GM06990 (cell line): ENCODE measurements around the gene FBXL12.
A peak's percentile ranks its signal among the peaks of the same experiment; 100 is the strongest.
"Not testable (repeated sequence)": the region's sequence is repeated elsewhere in the genome, so short reads cannot be mapped to it uniquely, and the experiment has no call there.

Source experiments
- DNase-seq: peaks from one replicate; pipeline ENCODE4 v3.0.0-alpha.2; 2011; ENCODE audit not compliant: insufficient read length; ENCODE audit errors: extremely low read depth
- H3K27me3 ChIP-seq: replicated peaks from 2 replicates; pipeline ENCODE4 v1.6.0; 2011; ENCODE audit warnings: low read length; ENCODE audit not compliant: control insufficient read depth, insufficient read depth
- H3K36me3 ChIP-seq: 2 replicates; pipeline ENCODE4 v1.5.1; 2011; ENCODE audit warnings: low read length; ENCODE audit not compliant: control insufficient read depth, insufficient read depth
- H3K4me3 ChIP-seq: replicated peaks from 2 replicates; pipeline ENCODE4 v1.5.1; 2011; ENCODE audit warnings: low read depth, mild to moderate bottlenecking, control low read depth, low read length
- TF ChIP-seq, protein P1 (sequence below): IDR thresholded peaks from 2 replicates; pipeline ENCODE4 v1.5.1; 2011; ENCODE audit warnings: low read length, control low read depth, mild to moderate bottlenecking, inconsistent platforms; ENCODE audit not compliant: insufficient read depth, poor library complexity, severe bottlenecking

FBXL12 gene

GRCh38 chr19:9789066-9789465 is 29.8 kb downstream of the FBXL12 start:
- DNase-seq = no peak
- H3K27me3 ChIP-seq = no peaks in the 10 kb centered on the region
- no peaks in the 10 kb centered on the region for H3K36me3 ChIP-seq
- no peak overlapping the region for H3K4me3 ChIP-seq
- TF ChIP-seq, protein P1, sequence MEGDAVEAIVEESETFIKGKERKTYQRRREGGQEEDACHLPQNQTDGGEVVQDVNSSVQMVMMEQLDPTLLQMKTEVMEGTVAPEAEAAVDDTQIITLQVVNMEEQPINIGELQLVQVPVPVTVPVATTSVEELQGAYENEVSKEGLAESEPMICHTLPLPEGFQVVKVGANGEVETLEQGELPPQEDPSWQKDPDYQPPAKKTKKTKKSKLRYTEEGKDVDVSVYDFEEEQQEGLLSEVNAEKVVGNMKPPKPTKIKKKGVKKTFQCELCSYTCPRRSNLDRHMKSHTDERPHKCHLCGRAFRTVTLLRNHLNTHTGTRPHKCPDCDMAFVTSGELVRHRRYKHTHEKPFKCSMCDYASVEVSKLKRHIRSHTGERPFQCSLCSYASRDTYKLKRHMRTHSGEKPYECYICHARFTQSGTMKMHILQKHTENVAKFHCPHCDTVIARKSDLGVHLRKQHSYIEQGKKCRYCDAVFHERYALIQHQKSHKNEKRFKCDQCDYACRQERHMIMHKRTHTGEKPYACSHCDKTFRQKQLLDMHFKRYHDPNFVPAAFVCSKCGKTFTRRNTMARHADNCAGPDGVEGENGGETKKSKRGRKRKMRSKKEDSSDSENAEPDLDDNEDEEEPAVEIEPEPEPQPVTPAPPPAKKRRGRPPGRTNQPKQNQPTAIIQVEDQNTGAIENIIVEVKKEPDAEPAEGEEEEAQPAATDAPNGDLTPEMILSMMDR = no peak

GRCh38 chr19:9788604-9789003 is 30.3 kb downstream of the FBXL12 start:
- not testable (repeated sequence) for H3K27me3 ChIP-seq, DNase-seq, H3K36me3 ChIP-seq

DNA sequence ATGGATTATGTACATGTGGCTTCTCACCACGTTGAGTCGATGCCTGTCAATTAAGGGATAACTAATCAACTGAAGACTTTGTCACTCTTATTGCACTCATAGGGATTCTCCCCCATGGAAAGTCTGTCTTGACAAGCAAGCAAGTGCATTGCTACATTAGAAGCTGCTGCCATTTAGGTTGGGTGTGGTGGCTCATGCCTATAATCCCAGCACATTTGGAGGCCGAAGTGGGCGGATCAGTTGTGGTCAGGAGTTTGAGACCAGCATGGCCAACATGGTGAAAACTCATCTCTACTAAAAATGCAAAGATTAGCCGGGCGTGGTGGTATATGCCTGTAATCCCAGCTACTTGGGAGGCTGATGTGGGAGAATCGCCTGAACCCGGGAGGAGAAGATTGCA is 32.1 kb downstream of the FBXL12 start:
- H3K4me3 ChIP-seq = no peak overlapping the region
- no peaks in the 10 kb centered on the region for H3K36me3 ChIP-seq
- DNase-seq = no peak
- TF ChIP-seq, protein P1 = no peak
- no peaks in the 10 kb centered on the region for H3K27me3 ChIP-seq

More at GRCh38 chr19:9788604-9789003, 30.3 kb downstream of the FBXL12 start:
- not testable (repeated sequence) for H3K4me3 ChIP-seq

GRCh38 chr19:9786342-9786741 is 32.5 kb downstream of the FBXL12 start:
- no peak for DNase-seq
- TF ChIP-seq, protein P1 = no peak
- H3K4me3 ChIP-seq = peak overlapping the region; percentile 66
- H3K36me3 ChIP-seq = no peaks in the 10 kb centered on the region
- no peaks in the 10 kb centered on the region for H3K27me3 ChIP-seq

GRCh38 chr19:9785367-9786331 is 33.2 kb downstream of the FBXL12 start:
- no peaks in the 10 kb centered on the region for H3K36me3 ChIP-seq
- H3K4me3 ChIP-seq = peak overlapping the region; percentile 66
- H3K27me3 ChIP-seq = no peaks in the 10 kb centered on the region
- DNase-seq = peak; percentile 95
- TF ChIP-seq, protein P1 = no peak

- H3K4me3 ChIP-seq, DNase-seq, H3K36me3 ChIP-seq: not testable (repeated sequence)
These were observed 34.7 kb downstream of the FBXL12 start for GRCh38 chr19:9784163-9784496.

More at GRCh38 chr19:9784163-9784496, 34.7 kb downstream of the FBXL12 start:
- H3K27me3 ChIP-seq = not testable (repeated sequence)
